ENCODE results near the gene AKR1C1. TPM values are rescaled to one million over a fixed set of nuclear protein-coding genes. Genes with fewer than 3 reads are reported as not detected.
"Not testable (repeated sequence)": the region's sequence is repeated elsewhere in the genome, so short reads cannot be mapped to it uniquely, and the experiment has no call there.

The AKR1C1 gene
- total RNA-seq, 1 experiment from 2014 or later = 3.9 TPM

DNA sequence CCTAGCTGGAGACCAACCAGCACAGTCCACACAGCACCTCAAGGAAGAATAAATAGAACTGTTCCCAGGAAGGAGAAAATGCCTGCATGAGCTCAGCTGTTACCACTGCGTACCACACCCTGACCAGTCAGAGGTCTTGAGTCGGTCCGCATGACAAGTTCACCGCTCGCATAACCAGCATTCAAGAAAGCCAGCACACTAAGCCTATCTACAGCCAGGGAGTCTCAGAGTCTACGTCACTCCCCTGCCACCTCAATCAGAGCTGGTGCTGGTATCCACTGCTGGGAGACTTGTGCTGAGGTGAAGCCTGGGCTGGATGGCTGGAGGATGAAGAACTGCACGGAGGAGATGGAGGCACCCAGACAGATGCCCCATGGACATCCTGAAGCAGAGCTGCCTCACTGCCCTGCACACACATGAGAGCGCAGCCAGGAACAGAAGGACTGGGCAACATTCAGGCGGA, 19.6 kb downstream of the AKR1C1 start:
- no peak for DNase-seq (ENCODE audit: low read depth)

DNA sequence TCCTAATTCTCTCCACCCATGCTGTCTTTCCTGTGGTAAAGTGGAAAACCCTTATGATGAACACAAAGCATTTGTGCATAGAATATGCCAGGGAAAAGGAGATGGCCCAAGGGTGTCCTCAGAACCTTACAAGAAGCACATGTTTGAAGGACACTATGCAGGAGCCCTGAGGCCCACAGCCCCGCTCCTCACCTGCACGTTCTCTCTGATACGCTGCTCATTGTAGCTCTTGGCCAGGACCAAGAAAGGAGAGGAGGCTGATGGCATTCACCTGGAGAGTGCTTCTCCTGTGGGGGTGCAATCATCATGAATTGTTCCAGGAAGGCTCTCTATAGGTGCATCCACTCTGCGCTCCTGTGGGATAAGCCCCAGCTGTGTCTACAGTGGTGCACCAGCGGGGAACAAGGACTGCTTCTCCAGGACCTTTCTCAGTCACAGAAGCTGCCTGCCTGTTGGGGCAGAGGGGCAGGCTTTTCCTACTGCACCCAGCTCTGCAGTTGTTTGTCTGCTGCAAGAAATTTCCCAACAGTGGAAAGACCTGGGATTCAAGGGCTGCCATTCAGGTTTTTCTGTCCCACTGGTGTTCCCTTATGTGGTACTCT, 20.5 kb downstream of the AKR1C1 start:
- no peak for DNase-seq (ENCODE audit: low read depth)

DNA sequence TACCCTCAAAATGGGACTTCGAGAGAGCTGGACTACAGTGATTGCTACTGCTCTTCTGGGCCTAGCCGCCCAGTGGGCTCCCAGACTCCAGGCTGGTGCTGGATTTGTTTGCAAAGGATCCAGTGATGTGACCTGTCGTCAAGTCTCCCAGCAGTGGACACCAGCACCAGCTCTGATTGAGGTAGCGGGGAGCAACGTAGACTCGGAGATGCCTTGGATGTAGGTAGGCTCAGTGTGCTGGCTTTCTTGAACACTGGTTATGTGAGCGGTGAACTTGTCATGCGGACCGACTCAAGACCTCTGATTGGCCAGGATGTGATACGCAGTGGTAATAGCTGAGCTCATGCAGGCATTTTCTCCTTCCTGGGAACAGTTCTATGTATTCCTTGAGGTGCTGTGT, 21.0 kb downstream of the AKR1C1 start:
- DNase-seq (ENCODE audit: low read depth) = no peak

DNA sequence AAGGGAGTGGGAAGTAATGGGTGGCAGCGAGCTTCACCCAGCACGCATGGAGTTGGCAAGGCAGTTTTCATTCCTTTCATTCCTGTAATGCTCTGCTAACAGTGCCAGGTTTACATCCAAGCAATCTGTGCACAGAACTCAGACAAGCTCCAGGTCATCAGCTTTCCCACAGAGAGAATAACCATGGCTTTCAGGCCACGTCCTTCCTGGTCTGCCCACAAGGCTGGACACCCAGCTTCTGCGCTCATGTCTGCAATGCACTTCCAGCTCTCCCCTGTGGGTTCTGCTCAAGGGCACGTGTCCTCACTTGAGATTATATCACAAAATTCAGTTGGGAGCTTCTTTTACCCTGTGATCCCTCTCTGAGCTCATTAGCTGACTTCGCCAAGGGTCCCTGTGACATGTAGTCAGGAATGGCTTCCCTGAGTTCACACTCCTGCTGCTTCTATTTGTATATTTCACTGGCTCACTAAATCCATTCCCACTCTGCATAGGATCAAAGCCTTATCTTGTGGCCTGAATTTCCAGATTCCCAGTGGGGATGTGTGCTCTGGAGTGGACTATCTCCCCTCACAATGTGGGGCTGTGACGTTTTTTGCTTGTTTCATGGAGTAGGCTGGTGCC, 21.9 kb downstream of the AKR1C1 start:
- DNase-seq (ENCODE audit: low read depth) = no peak

DNA sequence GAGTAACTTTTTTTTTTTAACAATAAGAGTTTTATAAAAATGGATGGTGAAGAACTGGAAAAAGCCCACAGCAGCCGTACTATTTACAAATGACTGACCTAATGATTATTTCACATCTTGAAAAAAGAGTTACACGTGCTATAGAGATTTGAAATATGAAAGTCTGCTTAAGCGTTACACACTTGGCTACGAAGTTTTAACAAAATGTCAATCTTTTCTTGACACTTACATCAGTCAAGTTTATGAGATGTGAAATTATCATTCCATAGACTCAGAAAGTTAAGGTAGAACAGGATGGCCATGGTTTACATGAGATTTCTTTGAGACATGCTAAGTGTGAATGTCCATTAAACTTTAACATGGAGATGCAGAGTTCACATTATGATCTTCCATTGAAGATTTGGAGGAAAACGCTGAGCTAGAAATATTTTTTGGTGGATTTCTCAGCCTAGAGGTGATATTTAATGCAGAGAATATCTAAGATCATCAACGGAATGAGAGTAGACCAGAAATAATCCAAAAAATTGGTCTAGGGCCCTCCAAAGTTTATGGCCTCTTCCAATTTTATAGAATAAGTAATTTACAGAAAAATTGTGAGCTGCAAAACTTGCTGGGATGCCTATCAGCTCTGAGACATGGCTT, 24.9 kb downstream of the AKR1C1 start:
- DNase-seq (ENCODE audit: low read depth) = not testable (repeated sequence)

DNA sequence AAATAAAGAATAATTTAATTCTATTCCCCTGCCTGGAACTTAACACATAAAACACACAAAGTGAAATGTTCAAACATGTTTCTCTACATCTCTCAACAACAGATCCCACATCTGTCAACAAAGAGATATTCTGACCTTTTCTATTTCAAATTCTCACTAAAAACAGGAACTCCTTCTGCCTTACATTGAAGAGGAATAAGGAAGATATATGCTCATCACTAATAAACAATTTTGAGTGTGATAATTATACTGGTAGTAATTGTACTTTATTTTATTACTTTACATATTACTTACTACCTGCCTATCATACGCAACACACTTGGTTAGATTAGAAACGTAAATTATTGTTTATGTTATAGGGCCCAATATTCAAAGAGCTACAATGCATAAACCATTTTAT, 27.0 kb downstream of the AKR1C1 start:
- no peak for DNase-seq (ENCODE audit: low read depth)

DNA sequence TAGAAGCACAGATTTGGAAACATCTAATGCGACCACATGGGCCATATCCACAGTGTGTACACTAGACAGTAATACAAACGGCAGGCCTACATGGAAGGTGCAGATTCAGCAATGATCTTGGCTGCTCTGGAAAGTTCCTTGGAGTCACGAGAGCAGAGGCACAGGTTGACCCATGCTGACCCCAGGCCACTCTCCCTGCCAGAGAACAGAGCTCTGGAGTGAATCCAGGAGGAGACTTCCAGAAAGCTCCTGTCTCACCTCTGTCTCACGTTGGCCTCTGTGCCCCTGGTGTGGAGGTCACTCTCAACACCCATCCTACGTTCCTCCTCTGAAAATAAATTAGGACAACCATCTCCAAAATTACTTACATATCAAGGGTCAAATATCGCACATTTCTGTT, 28.2 kb downstream of the AKR1C1 start:
- not testable (repeated sequence) for DNase-seq (ENCODE audit: low read depth)

DNA sequence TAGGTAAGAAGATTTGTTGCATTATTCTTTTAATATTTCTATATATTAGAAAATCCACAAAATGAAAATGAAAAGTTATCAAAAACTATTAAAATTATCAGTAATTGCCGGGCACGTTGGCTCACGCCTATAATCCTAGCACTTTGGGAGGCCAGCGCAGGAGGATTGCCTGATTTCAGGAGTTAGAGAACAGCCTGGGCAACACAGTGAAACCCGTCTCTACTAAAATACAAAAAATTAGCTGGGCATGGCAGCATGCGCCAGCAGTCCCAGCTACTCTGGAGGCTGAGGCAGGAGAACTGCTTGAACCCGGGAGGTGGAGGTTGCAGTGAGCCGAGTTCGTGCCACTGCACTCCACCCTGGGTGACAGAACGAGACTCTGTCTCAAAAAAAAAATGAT, 29.3 kb downstream of the AKR1C1 start:
- not testable (repeated sequence) for DNase-seq (ENCODE audit: low read depth)

DNA sequence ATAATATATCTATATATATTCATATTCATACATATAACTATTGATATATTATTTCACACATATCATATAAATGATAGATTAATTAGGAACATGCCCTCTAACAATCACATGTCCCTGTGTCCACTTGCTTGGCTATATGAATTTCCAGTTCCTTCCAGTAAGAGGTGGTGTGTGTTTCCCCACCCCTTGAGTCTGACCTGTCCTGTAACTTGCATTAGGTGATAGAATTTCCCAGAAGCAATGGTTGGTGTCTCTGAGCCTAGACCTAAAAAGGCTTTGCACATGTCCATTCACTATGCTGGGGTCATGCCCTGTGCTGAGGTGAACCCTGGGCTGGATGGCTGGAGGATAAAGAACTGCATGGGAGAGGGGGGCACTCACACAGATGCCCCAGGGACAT, 31.0 kb downstream of the AKR1C1 start:
- not testable (repeated sequence) for DNase-seq (ENCODE audit: low read depth)

DNA sequence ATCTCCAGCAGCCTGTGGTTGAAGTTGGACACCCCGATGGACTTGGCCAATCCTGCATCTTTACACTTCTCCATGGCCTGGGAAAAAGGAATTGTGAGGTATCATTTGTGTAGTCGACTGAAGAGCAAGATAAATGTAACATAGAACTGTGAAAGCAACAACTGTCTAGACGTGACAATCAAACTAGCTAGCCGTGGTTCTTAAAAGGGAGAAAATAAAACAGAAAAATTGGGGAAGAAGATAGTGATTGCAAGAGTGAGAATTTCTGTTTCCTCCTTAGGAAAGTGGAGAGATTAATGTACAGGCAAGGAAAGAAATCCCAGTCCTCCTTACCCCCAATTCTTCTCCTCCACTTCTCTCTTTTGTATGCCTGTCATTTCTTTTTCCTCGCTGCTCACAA, 35.5 kb downstream of the AKR1C1 start:
- DNase-seq (ENCODE audit: low read depth) = no peak

DNA sequence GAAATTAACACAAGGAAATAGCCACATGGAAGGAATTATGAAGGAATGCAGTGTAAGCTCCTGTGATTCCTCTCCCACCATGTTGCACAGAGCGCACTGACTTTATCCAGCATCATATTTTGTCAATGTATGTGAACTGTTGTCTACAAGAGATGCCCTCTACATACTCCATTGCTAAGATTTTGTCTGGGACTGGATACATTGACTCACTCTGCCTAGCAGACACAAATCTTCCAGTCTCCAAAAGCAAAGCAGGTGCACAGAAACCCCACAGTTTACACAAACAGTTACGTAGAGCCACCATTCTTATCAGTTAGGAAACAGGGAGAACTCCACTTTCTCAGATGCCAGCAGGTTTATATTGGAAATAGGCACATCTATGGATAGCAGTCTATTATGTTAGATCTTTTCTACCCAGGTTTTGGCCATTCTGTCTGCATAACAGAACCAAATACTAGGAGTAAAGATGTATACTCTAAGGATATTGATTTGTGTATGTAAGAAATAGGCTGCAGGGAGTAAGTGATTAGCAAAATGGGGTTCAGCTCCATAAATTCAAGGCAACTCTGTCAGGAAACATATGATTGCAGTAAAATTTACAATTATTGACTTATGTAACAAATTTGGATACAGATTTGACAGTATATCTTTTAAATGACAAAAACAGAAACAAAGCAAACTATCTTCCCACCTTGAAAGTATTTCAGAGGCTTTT, 39.0 kb downstream of the AKR1C1 start:
- no peak for DNase-seq (ENCODE audit: low read depth)

DNA sequence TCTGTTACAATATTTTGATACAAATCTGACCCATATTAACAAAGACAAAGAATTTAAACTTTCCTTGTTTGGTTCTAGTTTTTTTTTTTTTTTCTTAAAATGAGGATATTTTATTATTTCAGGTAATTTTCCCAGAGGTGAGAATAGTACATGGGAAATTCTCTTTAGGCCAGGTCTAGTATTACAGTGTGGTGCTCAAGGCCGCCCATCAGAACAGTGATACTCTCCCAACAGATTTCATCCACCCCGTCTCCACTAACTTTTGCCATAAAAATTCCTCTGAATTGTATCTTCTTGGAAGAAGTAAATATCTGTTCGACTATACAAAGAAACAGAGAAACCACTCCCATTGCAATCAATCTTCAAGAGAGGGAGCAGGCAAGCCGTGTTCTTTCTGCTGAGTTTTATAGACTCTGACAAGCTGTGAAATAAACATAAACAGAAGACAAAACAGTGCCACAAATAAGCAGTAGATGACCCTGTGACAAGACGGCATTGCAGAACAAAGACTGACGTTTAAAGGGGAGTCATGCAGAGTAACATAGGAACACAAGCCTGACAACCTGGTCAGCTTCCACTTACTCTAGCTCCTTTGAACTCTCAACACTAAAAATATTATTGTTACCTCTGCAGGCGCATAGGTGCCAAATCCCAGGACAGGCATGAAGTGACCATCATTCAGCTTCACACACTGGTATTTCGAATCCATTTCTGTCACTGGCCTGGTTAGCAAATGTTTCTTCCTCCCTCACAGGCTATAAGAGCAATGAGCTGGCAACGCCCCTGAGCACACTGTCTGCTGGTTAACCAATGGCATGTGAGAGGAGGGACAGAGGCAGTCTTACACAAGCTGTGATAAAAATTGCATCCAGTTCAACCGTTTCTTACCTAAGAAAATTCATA, 40.2 kb downstream of the AKR1C1 start, which contains the start of gene AKR1C2:
Gene AKR1C2, minus strand, starts transcription at position 731 of the 903 bp plus-strand sequence. Its CDS starts 22 bp downstream, at position 709.
- DNase-seq (ENCODE audit: low read depth) = not testable (repeated sequence)

DNA sequence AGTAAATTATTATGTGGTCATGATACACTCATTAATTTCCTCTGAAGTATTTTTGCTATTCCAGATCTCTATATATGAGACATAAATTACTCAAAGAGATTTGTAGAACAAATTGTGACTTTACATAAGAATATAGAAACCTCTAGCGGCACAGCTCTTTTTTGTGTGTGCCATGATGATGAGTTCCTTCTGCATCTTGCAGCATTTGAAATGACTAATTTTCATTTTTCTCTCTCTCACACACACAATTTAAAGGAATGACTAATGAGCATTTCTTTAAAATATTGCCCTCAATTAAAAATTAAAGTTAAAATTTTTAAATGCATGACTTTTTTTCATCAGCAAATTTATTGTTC, 40.8 kb downstream of the AKR1C1 start:
- DNase-seq (ENCODE audit: low read depth) = not testable (repeated sequence)

DNA sequence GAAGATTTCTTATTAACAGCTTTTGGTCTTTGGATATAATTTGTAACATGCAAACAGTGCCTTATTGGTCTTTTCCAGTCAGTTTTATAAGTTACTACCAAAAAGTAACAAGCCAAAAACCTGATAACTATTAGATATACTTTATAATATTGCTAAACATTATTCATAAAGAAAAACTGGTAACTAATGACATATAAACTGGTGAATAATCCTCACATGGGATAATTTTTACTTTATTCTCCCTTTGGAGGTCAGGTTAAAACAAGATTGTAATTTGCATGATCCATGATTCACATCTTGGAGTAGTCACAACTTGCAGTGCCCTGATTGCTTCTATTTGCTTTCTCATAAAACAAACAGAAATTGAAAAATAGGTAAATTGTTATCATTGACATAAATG, 41.3 kb downstream of the AKR1C1 start:
- DNase-seq (ENCODE audit: low read depth) = not testable (repeated sequence)

DNA sequence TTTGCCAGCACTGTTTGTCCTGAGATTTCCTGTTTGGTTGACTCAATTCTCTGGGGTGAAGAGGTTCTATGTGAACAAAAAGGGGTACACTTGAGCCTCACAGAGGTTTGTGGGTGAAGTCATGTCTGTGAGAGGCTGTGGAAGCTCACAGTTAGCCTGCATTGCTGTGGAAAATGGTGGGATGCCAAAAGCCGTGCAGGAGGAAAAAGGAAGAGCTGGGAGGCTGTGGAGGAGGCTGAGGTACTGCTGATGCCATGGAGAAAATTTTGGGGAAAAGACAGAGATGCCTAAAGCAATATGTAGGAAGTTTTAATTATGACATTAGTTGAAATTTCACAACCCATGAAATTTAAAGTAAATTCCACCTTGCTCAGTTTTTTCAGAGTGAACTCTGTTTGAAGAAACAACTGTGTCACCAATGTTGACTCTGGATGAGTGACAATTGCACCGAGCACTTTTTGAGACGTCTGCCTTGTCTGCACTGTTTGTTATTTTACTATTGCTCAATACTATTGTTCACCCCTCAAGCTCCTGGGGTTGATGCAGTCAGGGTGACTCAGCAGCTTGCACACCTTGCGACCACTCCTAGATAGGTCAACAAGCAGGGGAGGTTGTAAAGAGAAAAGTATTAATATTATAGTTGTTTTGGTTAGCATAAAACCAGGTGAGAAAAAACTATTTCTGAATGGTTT, 45.8 kb downstream of the AKR1C1 start:
- DNase-seq (ENCODE audit: low read depth) = peak; percentile 26

DNA sequence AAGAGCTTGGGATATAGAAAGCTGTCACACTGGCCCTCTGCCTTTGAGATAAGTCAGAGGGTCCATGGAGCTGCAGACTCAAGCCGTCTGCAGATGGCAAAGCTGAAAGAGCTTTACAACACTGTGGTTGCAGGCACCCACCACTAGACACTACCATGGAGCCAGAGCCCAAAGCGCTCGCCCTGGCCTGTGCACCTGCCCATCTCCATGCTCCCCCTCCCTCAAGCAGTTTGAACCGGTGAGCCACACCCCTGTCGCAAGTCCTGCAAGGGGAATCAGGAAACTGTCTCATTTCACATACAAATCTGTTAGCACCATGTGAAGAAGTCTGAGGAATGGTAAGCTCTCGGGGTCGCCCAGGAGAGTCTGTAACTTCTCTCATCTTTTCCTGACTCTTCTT, 46.8 kb downstream of the AKR1C1 start:
- not testable (repeated sequence) for DNase-seq (ENCODE audit: low read depth)

DNA sequence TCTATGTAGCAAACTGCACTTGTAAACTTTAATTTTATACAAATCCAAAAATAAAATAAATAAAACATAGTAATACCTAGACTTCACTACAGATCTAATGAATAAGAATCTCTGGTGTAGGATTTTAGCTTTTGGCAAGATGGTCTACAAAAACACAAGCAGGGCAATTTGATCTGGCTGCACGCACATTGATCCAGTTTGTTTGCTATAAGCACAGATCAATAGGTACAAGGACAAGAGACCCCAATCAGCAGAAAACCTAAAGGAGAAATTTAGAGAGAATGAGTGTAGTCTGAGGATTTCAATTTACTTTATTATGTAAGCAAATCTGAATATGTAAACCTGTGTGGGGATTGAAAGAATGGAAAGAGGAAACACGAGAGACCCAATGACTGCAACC, 48.2 kb downstream of the AKR1C1 start:
- not testable (repeated sequence) for DNase-seq (ENCODE audit: low read depth)

DNA sequence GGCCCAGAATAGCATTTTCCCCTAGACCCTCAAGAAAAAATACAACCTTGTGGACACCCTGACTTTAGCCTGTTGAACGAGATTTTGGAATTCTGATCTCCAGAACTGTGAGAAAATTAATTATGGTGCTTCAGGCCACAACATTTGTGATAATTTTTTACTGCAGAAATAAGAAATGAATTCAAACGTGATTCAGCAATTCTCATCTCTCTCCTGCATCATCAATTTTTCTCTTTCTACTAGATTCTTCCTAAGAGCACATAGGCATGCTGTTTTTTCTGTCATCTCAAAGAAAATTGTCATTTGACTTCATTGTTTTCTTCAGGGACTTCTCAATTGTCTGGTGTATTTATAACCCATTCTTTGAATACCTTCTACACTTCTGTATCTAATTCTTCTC, 49.4 kb downstream of the AKR1C1 start:
- DNase-seq (ENCODE audit: low read depth) = no peak

DNA sequence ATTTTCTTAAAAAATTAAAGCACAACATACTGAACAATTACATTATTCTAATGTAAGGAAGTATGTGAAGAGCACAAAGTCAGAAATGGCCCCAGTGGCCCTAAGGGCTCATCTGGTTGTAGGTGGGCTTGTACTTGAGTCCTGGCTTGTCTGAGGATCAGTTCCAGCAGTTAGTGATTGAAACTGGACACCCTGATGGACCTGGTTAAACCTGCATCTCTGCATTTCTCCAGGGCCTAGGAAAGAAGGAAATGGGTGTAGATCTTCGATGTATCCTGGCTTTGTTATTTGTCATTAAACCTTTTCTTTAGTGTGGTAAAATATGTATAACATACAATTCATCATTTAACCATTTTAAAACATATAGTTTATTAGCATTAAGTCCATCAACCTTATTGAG, 50.2 kb downstream of the AKR1C1 start:
- no peak for DNase-seq (ENCODE audit: low read depth)

DNA sequence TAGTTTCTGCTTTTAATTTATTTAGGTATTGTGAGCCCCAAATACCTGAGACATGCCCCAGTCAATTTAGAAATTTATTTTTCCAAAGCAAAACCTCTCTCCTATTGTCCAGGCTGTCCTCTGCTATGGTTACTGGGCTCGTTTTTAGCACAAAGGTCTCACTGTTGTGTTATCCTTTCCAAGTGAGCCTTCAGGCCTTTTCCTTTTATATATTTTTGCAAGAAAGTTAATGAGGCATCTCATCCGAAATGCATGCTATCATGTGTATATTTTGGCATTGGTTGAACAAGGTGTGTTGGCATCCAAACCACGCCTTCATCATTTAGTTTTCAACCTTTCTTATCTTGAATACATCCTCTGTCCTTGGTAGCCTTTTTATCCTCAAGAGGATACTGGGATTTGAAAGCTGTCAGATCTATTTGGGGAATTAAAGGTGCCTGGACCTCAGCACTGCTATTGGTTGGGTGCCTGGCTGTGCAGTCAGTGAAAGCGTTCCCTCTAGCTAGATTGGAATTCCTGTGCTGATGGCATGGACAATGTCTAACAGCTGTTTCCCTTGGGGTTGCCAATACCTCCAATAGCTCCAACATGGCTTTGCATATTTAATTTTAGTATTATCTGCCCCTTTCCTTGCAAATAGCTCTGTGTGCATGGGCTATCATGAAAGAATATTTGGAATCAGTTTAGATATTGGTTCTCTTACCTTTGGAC, 51.1 kb downstream of the AKR1C1 start:
- DNase-seq (ENCODE audit: low read depth) = not testable (repeated sequence)
